H9 (cell line): ENCODE measurements around the gene PRCC. TPM values are rescaled to one million over a fixed set of nuclear protein-coding genes. Genes with fewer than 3 reads are reported as not detected.

Experiments used
- DNase-seq: peaks from one replicate; pipeline ENCODE4 v3.0.0-alpha.2; 2017
- H2AFZ ChIP-seq: one replicate; pipeline ENCODE4 v1.6.1; 2013; ENCODE audit warnings: mild to moderate bottlenecking, low read length, control low read depth, moderate library complexity
- H2AK5ac ChIP-seq: 2 replicates; pipeline ENCODE4 v1.6.1; 2013; ENCODE audit warnings: low read length, control low read depth, mixed read lengths; ENCODE audit not compliant: insufficient read length
- H2BK120ac ChIP-seq: one replicate; pipeline ENCODE4 v1.6.1; 2013; ENCODE audit warnings: low read depth, mild to moderate bottlenecking, low read length, control low read depth, inconsistent platforms; ENCODE audit not compliant: poor library complexity, severe bottlenecking
- H2BK12ac ChIP-seq: 2 replicates; pipeline ENCODE4 v1.6.1; 2013; ENCODE audit warnings: low read length, control low read depth, mixed read lengths, low read depth; ENCODE audit not compliant: insufficient read length
- H2BK15ac ChIP-seq: 2 replicates; pipeline ENCODE4 v1.6.1; 2013; ENCODE audit warnings: low read depth, low read length, control low read depth
- H2BK20ac ChIP-seq: one replicate; pipeline ENCODE4 v1.6.1; 2013; ENCODE audit warnings: low read depth, mild to moderate bottlenecking, low read length, control low read depth, inconsistent platforms; ENCODE audit not compliant: poor library complexity, severe bottlenecking
- H2BK5ac ChIP-seq: 2 replicates; pipeline ENCODE4 v1.6.1; 2013; ENCODE audit warnings: low read length, control low read depth, mixed read lengths; ENCODE audit not compliant: insufficient read length
- H3K14ac ChIP-seq: 2 replicates; pipeline ENCODE4 v1.6.1; 2013; ENCODE audit warnings: low read length, control low read depth; ENCODE audit not compliant: insufficient read depth
- H3K18ac ChIP-seq: 2 replicates; pipeline ENCODE4 v1.6.1; 2013; ENCODE audit warnings: low read depth, mild to moderate bottlenecking, mixed read lengths, low read length, control low read depth; ENCODE audit not compliant: insufficient read length
- H3K23ac ChIP-seq: 2 replicates; pipeline ENCODE4 v1.6.1; 2013; ENCODE audit warnings: low read length, control low read depth, mixed read lengths, low read depth; ENCODE audit not compliant: insufficient read length
- H3K23me2 ChIP-seq: 2 replicates; pipeline ENCODE4 v1.6.1; 2013; ENCODE audit warnings: low read depth, mild to moderate bottlenecking, mixed read lengths, low read length, control low read depth; ENCODE audit not compliant: insufficient read length, poor library complexity, severe bottlenecking
- H3K27ac ChIP-seq: 2 replicates; pipeline ENCODE4 v1.5.1; 2013; ENCODE audit warnings: low read length, control low read depth, mixed read lengths, low read depth; ENCODE audit not compliant: insufficient read length
- H3K27me3 ChIP-seq: 2 replicates; pipeline ENCODE4 v1.6.1; 2013; ENCODE audit warnings: low read length, control low read depth, inconsistent platforms; ENCODE audit not compliant: insufficient read depth
- H3K4ac ChIP-seq: 2 replicates; pipeline ENCODE4 v1.6.1; 2013; ENCODE audit warnings: low read depth, mild to moderate bottlenecking, control low read depth, inconsistent platforms, low read length, moderate library complexity
- H3K4me1 ChIP-seq: 2 replicates; pipeline ENCODE4 v1.6.1; 2013; ENCODE audit warnings: low read length, control low read depth, inconsistent platforms; ENCODE audit not compliant: insufficient read depth
- H3K4me2 ChIP-seq: 2 replicates; pipeline ENCODE4 v1.6.1; 2013; ENCODE audit warnings: low read length, control low read depth, mixed read lengths; ENCODE audit not compliant: insufficient read length, insufficient read depth
- H3K56ac ChIP-seq: 2 replicates; pipeline ENCODE4 v1.6.1; 2013; ENCODE audit warnings: low read depth, mild to moderate bottlenecking, mixed read lengths, low read length, control low read depth; ENCODE audit not compliant: insufficient read length
- H3K79me1 ChIP-seq: 2 replicates; pipeline ENCODE4 v1.6.1; 2013; ENCODE audit warnings: low read depth, mild to moderate bottlenecking, moderate library complexity, low read length, control low read depth, inconsistent platforms; ENCODE audit not compliant: insufficient read depth, poor library complexity, severe bottlenecking
- H3K79me2 ChIP-seq: 2 replicates; pipeline ENCODE4 v1.6.1; 2013; ENCODE audit warnings: low read length, control low read depth, inconsistent platforms; ENCODE audit not compliant: insufficient read depth
- H3K9ac ChIP-seq: 2 replicates; pipeline ENCODE4 v1.6.1; 2013; ENCODE audit warnings: low read length, control low read depth, mixed read lengths; ENCODE audit not compliant: insufficient read length; ENCODE audit errors: extremely low read depth
- H3K9me3 ChIP-seq: one replicate; pipeline ENCODE4 v1.6.1; 2013; ENCODE audit warnings: low read depth, low read length, inconsistent platforms; ENCODE audit not compliant: control insufficient read depth
- H3T11ph ChIP-seq: one replicate; pipeline ENCODE4 v1.6.1; 2013; ENCODE audit warnings: mild to moderate bottlenecking, low read length, control low read depth, inconsistent platforms
- H4K20me1 ChIP-seq: one replicate; pipeline ENCODE4 v1.6.1; 2013; ENCODE audit not compliant: control insufficient read depth, insufficient read length, insufficient read depth
- H4K5ac ChIP-seq: 2 replicates; pipeline ENCODE4 v1.6.1; 2013; ENCODE audit warnings: low read depth, mild to moderate bottlenecking, mixed read lengths, low read length, control low read depth; ENCODE audit not compliant: insufficient read length
- H4K8ac ChIP-seq: replicated peaks from 2 replicates; pipeline ENCODE4 v1.6.1; 2013; ENCODE audit warnings: low read length, control low read depth, mixed read lengths, low read depth; ENCODE audit not compliant: insufficient read length
- H4K91ac ChIP-seq: 2 replicates; pipeline ENCODE4 v1.6.1; 2013; ENCODE audit warnings: low read depth, mild to moderate bottlenecking, moderate library complexity, mixed read lengths, low read length, control low read depth; ENCODE audit not compliant: insufficient read length
- H3K27ac Mint-ChIP-seq, 3 experiments: 2 replicates in 2 of 3; 3 replicates in 1 of 3; pipeline ENCODE4 v1.8.0; 2020 to 2021; ENCODE audit warnings: mixed read lengths in 3 of 3, mild to moderate bottlenecking in 1 of 3, moderate library complexity in 1 of 3
- H3K27me3 Mint-ChIP-seq: 2 replicates; pipeline ENCODE4 v1.8.0; 2021; ENCODE audit warnings: low read depth, mild to moderate bottlenecking, moderate library complexity, mixed read lengths
- H3K36me3 Mint-ChIP-seq, 3 experiments: 2 replicates in 2 of 3; 3 replicates in 1 of 3; pipeline ENCODE4 v1.8.0; 2020 to 2021; ENCODE audit warnings: low read depth in 3 of 3, mixed read lengths in 3 of 3; ENCODE audit not compliant: insufficient read depth in 1 of 3
- H3K4me1 Mint-ChIP-seq, 2 experiments: 2 replicates each; pipeline ENCODE4 v1.8.0; 2020; ENCODE audit warnings: mixed read lengths in 2 of 2
- H3K4me3 Mint-ChIP-seq, 2 experiments: 2 replicates in 1 of 2; 3 replicates in 1 of 2; pipeline ENCODE4 v1.8.0; 2020 to 2021; ENCODE audit warnings: mild to moderate bottlenecking in 2 of 2, mixed read lengths in 2 of 2, moderate library complexity in 1 of 2
- H3K9me3 Mint-ChIP-seq, 2 experiments: 2 replicates in 1 of 2; 3 replicates in 1 of 2; pipeline ENCODE4 v1.8.0; 2020; ENCODE audit warnings: mild to moderate bottlenecking in 2 of 2, mixed read lengths in 2 of 2, moderate library complexity in 1 of 2
- CTCF ChIP-seq: fragments of 200-600 bp; sonication (generic); conservative IDR thresholded peaks from 3 replicates; pipeline ENCODE4 v1.8.0; 2021; ENCODE audit warnings: antibody characterized with exemption, mild to moderate bottlenecking
- WGBS: extraction: QIAGEN DNeasy Blood & Tissue Kit; methylation state at CpG from one replicate; pipeline ENCODE4 v1.1.7; 2013; ENCODE audit warnings: missing lambda C conversion rate, low lambda C conversion rate, mixed read lengths; ENCODE audit not compliant: insufficient read length; ENCODE audit errors: extremely low coverage; 5-methylcytosine and 5-hydroxymethylcytosine counted together
- total RNA-seq: library from RNA; stranded (reverse); gene quantifications from 2 replicates; pipeline ENCODE4 v1.2.1, GENCODE V29; 2021

The PRCC gene
- total RNA-seq, 1 experiment from 2014 or later: 129 TPM

- Histone ChIP-seq H2BK5ac (no peak overlapping the region), H4K8ac (no peak overlapping the region), H4K20me1 (no peaks in the 10 kb centered on the region), H3K56ac (no peak overlapping the region), H4K5ac (no peak overlapping the region), H3K79me1 (no peaks in the 10 kb centered on the region), H3K9ac (no peak overlapping the region), H3K79me2 (no peaks in the 10 kb centered on the region), H3T11ph (no peak overlapping the region), H3K27ac (no peak overlapping the region), H3K23ac (no peak overlapping the region), H3K4me2 (peak overlapping the region; percentile 68), H3K4me1 (no peaks in the 10 kb centered on the region), H2AFZ (no peak overlapping the region), H2AK5ac (no peak overlapping the region), H2BK20ac (no peak overlapping the region), H3K18ac (no peak overlapping the region), H3K4ac (no peak overlapping the region), H3K27me3 (peaks cover 64% of the 10 kb centered on the region), H3K14ac (no peak overlapping the region), H2BK120ac (no peak overlapping the region), H2BK15ac (no peak overlapping the region), H3K9me3 (no peaks in the 10 kb centered on the region), H4K91ac (no peak overlapping the region), H3K23me2 (peaks cover 12% of the 10 kb centered on the region), H2BK12ac (no peak overlapping the region)
- WGBS: no CpG with 5 or more reads among the region's 36 CpGs
- peaks cover 98% of the 10 kb centered on the region for H3K27me3 Mint-ChIP-seq
- H3K36me3 Mint-ChIP-seq: no peaks in the 10 kb centered on the region
- H3K4me1 Mint-ChIP-seq: peaks cover 15 to 35% of the 10 kb centered on the region in 2 experiments
- H3K9me3 Mint-ChIP-seq: no peaks in the 10 kb centered on the region
- peak; percentile 87 for DNase-seq
- no peak for TF ChIP-seq CTCF
- H3K4me3 Mint-ChIP-seq: peak overlapping the region; percentile 51 to 78
- H3K27ac Mint-ChIP-seq: no peak overlapping the region
Observed at GRCh38 chr1:156848461-156849150, 81.3 kb downstream of the PRCC start.
